Astrocyte (in vitro differentiated cells and primary cell): ENCODE data around the gene RSPH1.

Experiments
- CTCF ChIP-seq: IDR thresholded peaks from 2 replicates; pipeline ENCODE4 v1.5.1; 2011; ENCODE audit warnings: low read depth, mild to moderate bottlenecking, inconsistent platforms, low read length, moderate library complexity; ENCODE audit not compliant: insufficient read depth
- EZH2 ChIP-seq: IDR thresholded peaks from 2 replicates; pipeline ENCODE4 v1.6.1; 2012; ENCODE audit warnings: mild to moderate bottlenecking, low read length, inconsistent platforms; ENCODE audit not compliant: insufficient read depth

GRCh38 chr21:42441963-42442362 lies 54.1 kb downstream of the RSPH1 start:
- TF ChIP-seq EZH2, result no peak
- no peak for TF ChIP-seq CTCF
